ENCODE results near the gene EIF3J.

Gene EIF3J, protein sequence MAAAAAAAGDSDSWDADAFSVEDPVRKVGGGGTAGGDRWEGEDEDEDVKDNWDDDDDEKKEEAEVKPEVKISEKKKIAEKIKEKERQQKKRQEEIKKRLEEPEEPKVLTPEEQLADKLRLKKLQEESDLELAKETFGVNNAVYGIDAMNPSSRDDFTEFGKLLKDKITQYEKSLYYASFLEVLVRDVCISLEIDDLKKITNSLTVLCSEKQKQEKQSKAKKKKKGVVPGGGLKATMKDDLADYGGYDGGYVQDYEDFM

DNA sequence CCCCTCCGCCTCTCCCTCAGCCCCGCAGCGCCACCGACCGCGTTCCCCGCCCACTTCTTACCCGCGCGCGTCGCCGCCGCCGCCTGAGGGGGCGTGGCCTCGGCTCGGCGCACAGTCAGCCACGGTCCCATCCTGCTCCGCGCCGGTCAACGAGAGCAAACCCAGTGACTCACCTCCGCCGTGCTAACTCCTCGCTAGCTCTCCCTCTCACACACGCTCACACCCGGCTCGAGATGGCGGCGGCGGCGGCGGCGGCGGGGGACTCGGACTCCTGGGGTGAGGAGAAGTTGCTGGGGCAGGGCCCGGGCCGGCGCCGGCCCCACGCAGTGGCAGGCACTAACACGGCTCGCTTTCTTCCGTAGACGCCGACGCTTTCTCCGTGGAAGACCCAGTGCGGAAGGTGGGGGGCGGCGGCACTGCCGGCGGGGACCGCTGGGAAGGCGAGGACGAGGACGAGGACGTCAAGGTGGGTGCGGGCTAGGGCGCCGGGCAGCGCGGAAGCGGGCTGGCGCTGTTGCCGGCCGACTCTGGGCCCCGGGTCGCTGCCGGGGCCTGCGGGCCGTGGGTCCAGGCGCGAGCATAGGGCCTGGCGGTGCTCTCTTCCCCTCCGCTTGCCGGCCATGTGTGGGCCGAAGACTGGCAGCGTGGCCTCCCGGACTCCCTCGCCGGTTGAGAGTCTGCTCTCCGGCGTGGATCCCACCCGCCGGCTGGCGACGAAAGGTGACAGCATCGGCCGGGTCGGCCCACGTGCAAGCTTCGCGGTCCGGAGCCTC lies at the start of gene EIF3J:
Gene EIF3J, plus strand, starts transcription at position 186 of the 773 bp plus-strand sequence. Its CDS starts 48 bp downstream, at position 234.
- Mint-ChIP-seq H3K9me3 (no peaks in the 10 kb centered on the region), H3K4me3 (peak within 1 kb of the TSS; percentile 87), H3K27me3 (no peaks in the 10 kb centered on the region), H3K27ac (peak within 1 kb of the TSS; percentile 97), H3K4me1 (ENCODE audit: low read depth) (peaks cover 48% of the 10 kb centered on the region), H3K36me3 (ENCODE audit: low read depth) (peaks cover 75% of the 10 kb centered on the region)
- intact Hi-C loops (cut with micrococcal nuclease) = loop anchor here (2.0 to 10.0 kb wide), 2 partner anchors 112 to 192 kb away; partner anchors contain the start of gene CTDSPL2

DNA sequence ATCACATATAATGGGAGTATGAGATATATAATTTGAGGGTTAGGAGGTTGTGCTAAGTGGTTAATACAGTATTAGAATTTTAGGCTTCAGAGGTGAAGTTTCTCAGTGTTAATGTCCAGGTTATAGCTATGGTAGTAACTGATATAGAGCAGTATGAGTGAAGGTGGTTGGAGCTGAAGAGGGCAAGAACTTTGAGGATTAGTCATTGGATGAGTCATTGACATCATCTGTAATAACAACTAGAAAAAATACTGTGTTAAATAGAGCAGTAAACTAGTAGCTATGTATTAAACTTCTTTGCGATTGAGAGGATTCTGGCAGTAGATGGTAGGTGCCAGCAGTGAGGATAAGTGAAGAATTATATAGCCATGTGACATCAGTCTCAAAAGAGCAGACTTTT lies 47.5 kb upstream of the EIF3J start:
- peaks cover 6% of the 10 kb centered on the region for H3K4me1 Mint-ChIP-seq (ENCODE audit: low read depth)
- no peak overlapping the region for H3K4me3 Mint-ChIP-seq
- intact Hi-C loops (cut with micrococcal nuclease) = no loop called here
- peaks cover 64% of the 10 kb centered on the region for H3K36me3 Mint-ChIP-seq (ENCODE audit: low read depth)
- no peaks in the 10 kb centered on the region for H3K27me3 Mint-ChIP-seq
- no peak overlapping the region for H3K27ac Mint-ChIP-seq
- no peaks in the 10 kb centered on the region for H3K9me3 Mint-ChIP-seq

DNA sequence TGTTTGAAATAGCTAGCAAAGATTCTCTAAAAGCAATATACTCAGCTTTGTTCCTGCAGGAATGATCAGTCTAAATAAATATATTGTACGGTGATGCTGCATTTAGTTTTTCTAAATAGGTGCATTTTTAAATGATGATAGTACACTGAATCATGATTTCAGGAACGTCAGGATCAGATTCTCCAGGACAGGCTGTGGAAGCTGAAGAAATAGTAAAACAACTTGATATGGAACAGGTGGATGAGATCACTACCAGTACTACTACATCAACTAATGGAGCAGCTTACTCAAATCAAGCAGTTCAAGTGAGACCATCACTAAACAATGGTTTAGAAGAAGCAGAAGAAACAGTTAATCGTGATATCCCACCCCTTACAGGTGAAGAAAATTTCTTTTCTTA lies 46.3 kb upstream of the EIF3J start:
- no peak overlapping the region for H3K4me3 Mint-ChIP-seq
- no peaks in the 10 kb centered on the region for H3K27me3 Mint-ChIP-seq
- H3K4me1 Mint-ChIP-seq (ENCODE audit: low read depth) = peaks cover 6% of the 10 kb centered on the region
- H3K27ac Mint-ChIP-seq = no peak overlapping the region
- H3K36me3 Mint-ChIP-seq (ENCODE audit: low read depth) = peaks cover 67% of the 10 kb centered on the region
- H3K9me3 Mint-ChIP-seq = no peaks in the 10 kb centered on the region
- intact Hi-C loops (cut with micrococcal nuclease) = no loop called here

DNA sequence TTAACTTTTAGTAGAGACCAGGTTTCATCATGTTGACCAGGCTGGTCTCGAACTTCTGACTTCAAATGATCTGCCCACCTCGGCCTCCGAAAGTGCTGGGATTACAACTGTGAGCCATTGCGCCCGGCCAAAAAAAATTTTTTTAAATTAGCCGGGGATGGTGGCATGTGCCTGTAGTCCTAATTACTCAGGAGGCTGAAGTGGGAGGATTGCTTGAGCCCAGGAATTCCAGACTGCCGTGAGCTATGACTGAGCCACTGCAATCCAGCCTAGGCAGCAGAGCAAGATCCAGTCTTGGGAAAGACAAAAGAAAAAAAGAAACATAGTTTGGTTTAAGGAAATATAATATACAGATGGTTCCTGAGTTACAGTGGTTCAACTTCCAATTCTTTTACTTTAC lies 44.9 kb upstream of the EIF3J start:
- Mint-ChIP-seq H3K36me3 (ENCODE audit: low read depth) (peaks cover 73% of the 10 kb centered on the region), H3K4me1 (ENCODE audit: low read depth) (peaks cover 6% of the 10 kb centered on the region), H3K27me3 (no peaks in the 10 kb centered on the region), H3K9me3 (no peaks in the 10 kb centered on the region), H3K4me3 (no peak overlapping the region), H3K27ac (no peak overlapping the region)
- intact Hi-C loops (cut with micrococcal nuclease) = no loop called here

DNA sequence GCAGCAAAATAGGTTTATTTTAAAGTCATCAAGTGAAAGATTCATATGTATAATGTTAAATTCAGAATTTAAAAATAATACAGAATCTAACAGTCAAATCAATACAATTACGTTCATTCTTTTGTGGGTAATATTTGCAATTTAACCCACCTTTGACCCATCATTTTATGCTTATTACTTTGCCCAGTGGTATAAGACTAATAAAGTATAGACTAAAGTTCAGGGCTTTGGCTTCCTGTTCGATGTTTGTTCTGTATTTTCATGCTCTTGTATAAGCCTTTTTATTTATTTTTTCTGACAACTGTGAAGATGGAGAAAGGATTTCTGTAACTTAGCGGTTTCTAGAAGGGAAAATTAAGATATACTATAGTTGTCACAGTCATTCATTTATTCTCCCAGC lies 44.3 kb upstream of the EIF3J start:
- H3K9me3 Mint-ChIP-seq = no peaks in the 10 kb centered on the region
- intact Hi-C loops (cut with micrococcal nuclease) = no loop called here
- H3K27ac Mint-ChIP-seq = no peak overlapping the region
- peaks cover 6% of the 10 kb centered on the region for H3K4me1 Mint-ChIP-seq (ENCODE audit: low read depth)
- peaks cover 73% of the 10 kb centered on the region for H3K36me3 Mint-ChIP-seq (ENCODE audit: low read depth)
- no peaks in the 10 kb centered on the region for H3K27me3 Mint-ChIP-seq
- H3K4me3 Mint-ChIP-seq = no peak overlapping the region

DNA sequence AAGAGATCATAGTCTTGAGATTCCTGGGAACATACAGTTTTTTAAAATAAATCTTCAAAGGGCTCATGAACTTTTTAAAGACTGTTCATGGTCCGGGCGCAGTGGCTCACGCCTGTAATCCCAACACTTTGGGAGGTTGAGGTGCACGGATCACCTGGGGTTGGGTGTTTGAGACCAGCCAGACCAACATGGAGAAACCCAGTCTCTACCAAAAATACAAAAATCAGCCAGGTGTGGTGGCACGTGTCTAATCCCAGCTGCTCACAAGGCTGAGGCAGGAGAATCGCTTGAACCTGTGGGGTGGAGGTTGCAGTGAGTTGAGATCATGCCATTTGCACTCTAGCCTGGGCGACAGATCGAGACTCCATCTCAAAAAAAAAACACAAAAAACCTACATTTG lies 41.4 kb upstream of the EIF3J start:
- Mint-ChIP-seq H3K27ac (no peak overlapping the region), H3K4me3 (no peak overlapping the region), H3K4me1 (ENCODE audit: low read depth) (no peaks in the 10 kb centered on the region), H3K9me3 (no peaks in the 10 kb centered on the region), H3K36me3 (ENCODE audit: low read depth) (peaks cover 71% of the 10 kb centered on the region), H3K27me3 (no peaks in the 10 kb centered on the region)
- intact Hi-C loops (cut with micrococcal nuclease) = no loop called here

DNA sequence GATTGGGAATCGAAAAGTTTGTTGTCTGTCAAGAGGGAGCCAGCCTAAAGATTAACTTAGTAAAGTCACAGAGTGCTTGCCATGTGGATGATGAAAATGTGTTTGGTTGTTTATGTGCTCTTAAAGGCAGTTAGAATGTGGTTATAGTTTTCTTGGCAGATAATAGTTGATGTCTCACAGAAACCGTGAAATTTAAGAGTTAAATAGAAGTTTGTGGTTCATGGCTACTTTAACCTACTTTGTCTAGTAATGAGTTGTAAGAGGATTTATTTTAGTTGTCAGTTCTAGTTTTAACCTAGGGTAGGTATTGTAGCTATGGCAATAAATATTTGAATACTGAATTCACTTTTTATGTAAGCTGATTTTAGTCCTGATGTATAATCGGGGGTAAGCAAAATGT lies 36.4 kb upstream of the EIF3J start:
- no peaks in the 10 kb centered on the region for H3K4me1 Mint-ChIP-seq (ENCODE audit: low read depth)
- no peak overlapping the region for H3K27ac Mint-ChIP-seq
- H3K36me3 Mint-ChIP-seq (ENCODE audit: low read depth) = peaks cover 66% of the 10 kb centered on the region
- H3K27me3 Mint-ChIP-seq = no peaks in the 10 kb centered on the region
- H3K9me3 Mint-ChIP-seq = no peaks in the 10 kb centered on the region
- no peak overlapping the region for H3K4me3 Mint-ChIP-seq
- intact Hi-C loops (cut with micrococcal nuclease) = loop anchor here (10.0 kb wide), 1 partner anchor 236 kb away; no protein-coding TSS in a partner anchor

DNA sequence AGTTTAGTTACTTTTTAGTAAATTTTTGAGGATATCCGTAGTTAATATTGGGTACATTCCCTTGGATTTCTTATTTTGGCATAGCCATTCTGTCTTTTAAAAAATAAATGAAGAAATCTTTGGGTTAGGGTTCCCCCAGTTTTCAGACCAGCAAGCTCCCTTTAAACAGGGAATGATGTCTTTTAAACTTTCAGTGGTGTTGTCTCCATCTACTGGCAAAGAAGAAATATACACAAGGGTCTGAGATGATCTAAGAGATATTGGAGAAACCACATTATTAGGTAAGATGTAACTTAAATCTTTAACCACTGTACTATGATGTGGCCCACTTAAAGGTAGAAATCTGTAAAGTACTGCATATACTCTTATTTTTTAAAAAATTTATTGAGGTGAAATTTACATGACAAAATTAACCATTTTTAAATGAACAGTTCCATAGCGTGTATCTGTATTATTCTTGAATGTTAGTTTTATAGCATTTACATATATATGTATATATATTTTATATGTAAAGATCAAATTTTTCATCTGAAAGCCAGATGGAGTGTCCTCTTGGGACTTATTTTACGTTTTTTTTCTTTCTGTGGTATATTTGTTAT lies 35.1 kb upstream of the EIF3J start:
- Mint-ChIP-seq H3K27ac (no peak overlapping the region), H3K36me3 (ENCODE audit: low read depth) (peaks cover 64% of the 10 kb centered on the region)

DNA sequence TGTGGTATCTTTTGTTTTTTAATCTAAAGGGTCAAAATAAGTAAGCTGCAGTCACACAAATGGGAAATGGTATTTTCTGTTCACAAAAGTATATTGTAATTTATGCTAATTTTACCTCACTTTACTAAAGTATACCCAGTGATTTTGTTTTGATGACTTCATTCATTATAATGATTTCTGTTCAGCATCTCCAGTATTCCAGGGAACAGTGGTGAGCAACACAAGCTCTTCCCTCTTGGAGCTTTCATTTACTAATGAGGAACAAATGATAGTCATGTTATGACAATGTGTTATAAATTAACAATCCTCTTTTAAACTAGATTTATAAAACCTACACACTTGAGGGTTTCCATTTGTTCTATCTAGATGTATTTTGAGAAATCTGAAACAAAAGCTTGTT lies 20.5 kb upstream of the EIF3J start:
- H3K4me3 Mint-ChIP-seq = no peak overlapping the region
- no peak overlapping the region for H3K27ac Mint-ChIP-seq
- peaks cover 63% of the 10 kb centered on the region for H3K36me3 Mint-ChIP-seq (ENCODE audit: low read depth)
- H3K4me1 Mint-ChIP-seq (ENCODE audit: low read depth) = no peaks in the 10 kb centered on the region
- no peaks in the 10 kb centered on the region for H3K27me3 Mint-ChIP-seq
- intact Hi-C loops (cut with micrococcal nuclease) = no loop called here
- H3K9me3 Mint-ChIP-seq = no peaks in the 10 kb centered on the region

More for the DNA sequence above, 35.1 kb upstream of the EIF3J start:
- no peaks in the 10 kb centered on the region for H3K9me3 Mint-ChIP-seq
- intact Hi-C loops (cut with micrococcal nuclease) = loop anchor here (10.0 kb wide), 1 partner anchor 237 kb away; no protein-coding TSS in a partner anchor
- H3K27me3 Mint-ChIP-seq = no peaks in the 10 kb centered on the region
- no peak overlapping the region for H3K4me3 Mint-ChIP-seq
- no peaks in the 10 kb centered on the region for H3K4me1 Mint-ChIP-seq (ENCODE audit: low read depth)

DNA sequence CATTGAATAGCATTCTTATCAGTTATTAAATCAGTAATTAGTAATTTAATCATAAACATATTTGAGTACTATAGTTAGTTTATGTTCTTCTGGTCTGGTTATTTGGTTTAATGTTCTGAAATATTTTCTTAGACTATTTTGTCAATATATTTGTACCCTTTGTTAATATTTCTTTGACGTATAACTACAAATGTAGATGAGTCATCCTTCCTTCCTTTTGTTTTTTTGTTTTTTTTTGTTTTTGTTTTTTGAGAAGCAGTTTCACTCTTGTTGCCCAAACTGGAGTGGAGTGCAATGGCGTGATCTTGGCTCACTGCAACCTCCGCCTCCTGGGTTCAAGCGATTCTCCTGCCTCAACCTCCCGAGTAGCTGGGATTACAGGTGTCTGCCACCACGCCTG lies 17.4 kb upstream of the EIF3J start:
- Mint-ChIP-seq H3K27ac (no peak overlapping the region), H3K36me3 (ENCODE audit: low read depth) (peaks cover 78% of the 10 kb centered on the region), H3K9me3 (no peaks in the 10 kb centered on the region), H3K4me1 (ENCODE audit: low read depth) (no peaks in the 10 kb centered on the region), H3K27me3 (no peaks in the 10 kb centered on the region), H3K4me3 (no peak overlapping the region)
- intact Hi-C loops (cut with micrococcal nuclease) = no loop called here

DNA sequence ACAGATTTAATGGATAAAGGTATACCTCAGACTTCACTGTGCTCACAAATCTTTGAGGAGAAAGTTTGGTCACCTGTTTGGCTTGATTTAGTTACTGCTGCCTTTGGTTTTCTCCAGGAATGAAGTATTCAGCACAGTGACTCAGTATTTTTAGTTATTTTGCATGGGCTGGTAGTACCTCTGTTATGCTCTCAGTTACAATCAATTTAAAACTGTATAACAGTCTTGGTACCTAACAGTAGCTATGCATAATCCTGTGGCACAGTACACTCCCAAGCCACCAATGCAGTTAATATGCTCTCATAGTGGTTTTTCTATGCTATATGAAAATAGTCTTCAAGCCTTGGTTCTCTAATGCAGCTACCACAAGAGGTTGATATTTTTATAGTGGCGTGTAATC lies 11.9 kb upstream of the EIF3J start:
- Mint-ChIP-seq H3K4me1 (ENCODE audit: low read depth) (no peaks in the 10 kb centered on the region), H3K36me3 (ENCODE audit: low read depth) (peaks cover 60% of the 10 kb centered on the region), H3K27me3 (no peaks in the 10 kb centered on the region), H3K27ac (no peak overlapping the region), H3K9me3 (no peaks in the 10 kb centered on the region), H3K4me3 (no peak overlapping the region)
- intact Hi-C loops (cut with micrococcal nuclease) = no loop called here

DNA sequence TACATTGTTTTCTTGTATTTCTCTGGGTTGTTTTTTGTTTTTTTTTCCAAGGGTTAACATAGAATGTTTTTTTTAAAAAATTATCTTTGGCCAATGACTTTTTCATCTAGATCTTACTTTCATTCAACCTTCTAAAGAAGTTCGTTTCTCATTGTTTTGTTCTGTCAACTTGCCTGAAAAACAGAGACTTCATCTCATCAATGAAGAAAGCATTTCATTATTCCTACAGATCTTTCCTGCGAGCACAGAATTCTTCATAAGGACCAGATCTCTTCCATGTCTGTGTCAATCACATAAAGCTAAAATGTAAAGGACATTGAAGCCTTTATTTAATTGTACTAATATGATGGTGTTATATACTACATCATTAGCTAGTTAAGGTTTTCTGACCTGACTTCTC lies 9.7 kb upstream of the EIF3J start:
- no peaks in the 10 kb centered on the region for H3K27me3 Mint-ChIP-seq
- H3K9me3 Mint-ChIP-seq = no peaks in the 10 kb centered on the region
- H3K4me3 Mint-ChIP-seq = no peak overlapping the region
- intact Hi-C loops (cut with micrococcal nuclease) = no loop called here
- peaks cover 63% of the 10 kb centered on the region for H3K36me3 Mint-ChIP-seq (ENCODE audit: low read depth)
- H3K27ac Mint-ChIP-seq = no peak overlapping the region
- H3K4me1 Mint-ChIP-seq (ENCODE audit: low read depth) = no peaks in the 10 kb centered on the region

DNA sequence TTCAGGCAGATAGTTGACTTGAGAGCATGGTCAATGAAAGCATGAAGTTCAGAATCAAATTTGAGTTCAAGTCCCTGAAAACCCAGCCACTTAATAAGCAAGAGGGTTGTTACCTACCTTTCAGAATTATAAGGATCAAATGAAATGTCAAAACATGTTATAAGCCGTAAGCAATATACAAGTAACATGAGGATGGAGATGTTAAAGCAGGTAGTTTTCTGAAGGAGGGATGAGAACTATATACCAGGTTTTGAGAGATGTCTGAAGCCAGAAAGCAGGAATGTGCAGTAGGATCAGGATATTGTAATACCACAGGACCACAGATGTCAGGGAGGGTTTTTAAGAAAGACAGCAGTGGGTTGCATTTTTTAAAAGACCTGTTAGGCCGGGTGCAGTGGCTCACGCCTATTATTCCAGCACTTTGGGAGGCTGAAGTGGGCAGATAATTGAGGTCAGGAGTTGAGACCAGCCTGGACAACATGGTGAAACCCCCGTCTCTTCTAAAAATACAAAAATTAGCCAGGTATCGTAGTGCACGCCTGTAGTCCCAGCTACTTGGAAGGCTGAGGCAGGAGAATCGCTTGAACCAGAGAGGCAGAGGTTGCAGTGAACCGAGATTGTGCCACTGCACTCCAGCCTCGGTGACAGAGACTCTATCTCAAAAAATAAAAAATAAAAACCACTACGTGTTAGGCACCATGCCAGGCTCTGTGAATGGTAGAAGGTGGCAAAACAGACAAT lies 6.9 kb upstream of the EIF3J start:
- H3K27ac Mint-ChIP-seq = no peak overlapping the region
- peaks cover 3% of the 10 kb centered on the region for H3K4me1 Mint-ChIP-seq (ENCODE audit: low read depth)
- intact Hi-C loops (cut with micrococcal nuclease) = loop anchor here (10.0 kb wide), 1 partner anchor 105 kb away; the partner anchor contains the start of gene CTDSPL2
- no peaks in the 10 kb centered on the region for H3K27me3 Mint-ChIP-seq
- no peak overlapping the region for H3K4me3 Mint-ChIP-seq
- no peaks in the 10 kb centered on the region for H3K9me3 Mint-ChIP-seq
- H3K36me3 Mint-ChIP-seq (ENCODE audit: low read depth) = peaks cover 45% of the 10 kb centered on the region

Data from dendritic cell treated with granulocyte-macrophage colony-stimulating factor and Interleukin-4, amounts not matched to agents 40 ng/mL and 50 ng/mL, for 4 days (primary cell).